ENCODE measurements around the gene RBL1.
"Not testable (repeated sequence)": the region's sequence is repeated elsewhere in the genome, so short reads cannot be mapped to it uniquely, and the experiment has no call there.

RBL1 gene

DNA sequence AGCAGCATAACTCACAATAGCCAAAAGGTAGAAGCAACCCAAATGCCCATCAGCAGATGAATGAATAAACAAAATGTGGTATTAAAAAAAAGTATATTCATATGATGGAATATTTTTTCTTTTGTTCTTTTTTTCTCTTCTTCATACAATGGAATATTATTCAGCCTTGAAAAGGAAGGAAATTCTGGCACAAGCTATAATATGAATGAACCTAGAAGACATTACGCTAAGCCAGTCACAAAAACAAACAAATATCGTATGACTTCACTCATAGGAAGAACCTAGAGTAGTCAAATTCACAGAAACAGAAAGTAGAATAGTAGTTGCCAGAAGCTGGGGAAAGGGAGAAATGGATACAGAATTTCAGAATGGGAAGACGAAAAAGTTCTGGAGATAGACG lies 63.7 kb downstream of the RBL1 start:
- H3K4me3 ChIP-seq (ENCODE audit: low read depth, low read length): no peak overlapping the region
- no peaks in the 10 kb centered on the region for H3K36me3 ChIP-seq (ENCODE audit: control insufficient read depth, insufficient read depth, low read length)
- no peaks in the 10 kb centered on the region for H3K9me3 ChIP-seq (ENCODE audit: control insufficient read depth, low read length)
- H3K79me2 ChIP-seq: no peaks in the 10 kb centered on the region
- H3K27me3 ChIP-seq (ENCODE audit: control insufficient read depth, insufficient read depth, low read length): no peaks in the 10 kb centered on the region
- no peak overlapping the region for H2AFZ ChIP-seq
- no peak overlapping the region for H3K27ac ChIP-seq
- H3K9ac ChIP-seq: no peak overlapping the region
- H3K4me1 ChIP-seq: no peaks in the 10 kb centered on the region
- no peak overlapping the region for H3K4me2 ChIP-seq (ENCODE audit: low read length)
- TF ChIP-seq, protein P1, sequence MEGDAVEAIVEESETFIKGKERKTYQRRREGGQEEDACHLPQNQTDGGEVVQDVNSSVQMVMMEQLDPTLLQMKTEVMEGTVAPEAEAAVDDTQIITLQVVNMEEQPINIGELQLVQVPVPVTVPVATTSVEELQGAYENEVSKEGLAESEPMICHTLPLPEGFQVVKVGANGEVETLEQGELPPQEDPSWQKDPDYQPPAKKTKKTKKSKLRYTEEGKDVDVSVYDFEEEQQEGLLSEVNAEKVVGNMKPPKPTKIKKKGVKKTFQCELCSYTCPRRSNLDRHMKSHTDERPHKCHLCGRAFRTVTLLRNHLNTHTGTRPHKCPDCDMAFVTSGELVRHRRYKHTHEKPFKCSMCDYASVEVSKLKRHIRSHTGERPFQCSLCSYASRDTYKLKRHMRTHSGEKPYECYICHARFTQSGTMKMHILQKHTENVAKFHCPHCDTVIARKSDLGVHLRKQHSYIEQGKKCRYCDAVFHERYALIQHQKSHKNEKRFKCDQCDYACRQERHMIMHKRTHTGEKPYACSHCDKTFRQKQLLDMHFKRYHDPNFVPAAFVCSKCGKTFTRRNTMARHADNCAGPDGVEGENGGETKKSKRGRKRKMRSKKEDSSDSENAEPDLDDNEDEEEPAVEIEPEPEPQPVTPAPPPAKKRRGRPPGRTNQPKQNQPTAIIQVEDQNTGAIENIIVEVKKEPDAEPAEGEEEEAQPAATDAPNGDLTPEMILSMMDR (IDR thresholded peaks at IDR 0.05): no peak

DNA sequence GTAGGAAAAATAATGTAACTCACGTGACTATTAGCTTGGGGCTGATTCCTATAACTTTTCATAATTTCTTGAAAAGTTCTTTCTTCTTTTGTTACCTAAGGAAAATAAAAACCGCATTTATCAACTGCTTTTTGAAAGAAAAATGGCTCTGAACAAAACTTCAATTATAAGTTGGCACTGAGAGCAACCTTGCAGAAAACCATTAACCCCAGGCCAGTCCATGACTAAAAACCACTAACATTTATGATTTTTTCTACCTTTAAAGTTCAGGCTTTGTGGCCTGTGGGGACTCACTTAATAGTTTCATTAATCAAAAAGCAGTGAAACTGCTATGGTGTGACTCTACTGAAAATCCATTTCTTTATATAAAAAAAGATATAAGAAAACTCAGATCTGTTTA lies 75.2 kb downstream of the RBL1 start:
- Histone ChIP-seq H3K4me2 (ENCODE audit: low read length) (no peak overlapping the region), H3K4me3 (ENCODE audit: low read depth, low read length) (no peak overlapping the region), H3K9me3 (ENCODE audit: control insufficient read depth, low read length) (no peaks in the 10 kb centered on the region), H3K27ac (no peak overlapping the region), H3K9ac (no peak overlapping the region), H2AFZ (no peak overlapping the region), H3K4me1 (no peaks in the 10 kb centered on the region), H3K36me3 (ENCODE audit: control insufficient read depth, insufficient read depth, low read length) (no peaks in the 10 kb centered on the region), H3K27me3 (ENCODE audit: control insufficient read depth, insufficient read depth, low read length) (no peaks in the 10 kb centered on the region), H3K79me2 (no peaks in the 10 kb centered on the region)
- TF ChIP-seq, protein P1 (IDR thresholded peaks at IDR 0.05): no peak

DNA sequence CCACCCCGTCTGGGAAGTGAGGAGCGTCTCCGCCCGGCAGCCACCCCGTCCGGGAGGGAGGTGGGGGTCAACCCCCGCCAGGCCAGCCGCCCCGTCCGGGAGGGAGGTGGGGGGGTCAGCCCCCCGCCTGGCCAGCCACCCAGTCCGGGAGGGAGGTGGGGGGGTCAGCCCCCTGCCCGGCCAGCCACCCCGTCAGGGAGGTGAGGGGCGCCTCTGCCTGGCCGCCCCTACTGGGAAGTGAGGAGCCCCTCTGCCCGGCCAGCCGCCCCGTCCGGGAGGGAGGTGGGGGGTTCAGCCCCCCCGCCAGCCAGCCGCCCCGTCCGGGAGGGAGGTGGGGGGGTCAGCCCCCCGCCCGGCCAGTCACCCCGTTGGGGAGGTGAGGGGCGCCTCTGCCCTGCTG lies 83.2 kb downstream of the RBL1 start:
- not testable (repeated sequence) for H3K36me3 ChIP-seq (ENCODE audit: control insufficient read depth, insufficient read depth, low read length); H3K27ac ChIP-seq; H3K79me2 ChIP-seq; H3K4me3 ChIP-seq (ENCODE audit: low read depth, low read length); H3K27me3 ChIP-seq (ENCODE audit: control insufficient read depth, insufficient read depth, low read length); H3K9me3 ChIP-seq (ENCODE audit: control insufficient read depth, low read length); H2AFZ ChIP-seq; H3K4me1 ChIP-seq; H3K9ac ChIP-seq; H3K4me2 ChIP-seq (ENCODE audit: low read length)

DNA sequence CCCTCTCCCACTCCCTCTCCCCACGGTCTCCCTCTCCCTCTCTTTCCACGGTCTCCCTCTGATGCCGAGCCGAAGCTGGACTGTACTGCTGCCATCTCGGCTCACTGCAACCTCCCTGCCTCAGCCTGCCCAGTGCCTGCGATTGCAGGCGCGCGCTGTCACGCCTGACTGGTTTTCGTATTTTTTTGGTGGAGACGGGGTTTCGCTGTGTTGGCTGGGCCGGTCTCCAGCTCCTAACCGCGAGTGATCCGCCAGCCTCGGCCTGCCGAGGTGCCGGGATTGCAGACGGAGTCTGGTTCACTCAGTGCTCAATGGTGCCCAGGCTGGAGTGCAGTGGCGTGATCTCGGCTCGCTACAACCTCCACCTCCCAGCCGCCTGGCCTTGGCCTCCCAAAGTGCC lies 83.9 kb downstream of the RBL1 start:
- H3K36me3 ChIP-seq (ENCODE audit: control insufficient read depth, insufficient read depth, low read length); H3K27ac ChIP-seq; H2AFZ ChIP-seq; H3K4me1 ChIP-seq; H3K79me2 ChIP-seq; H3K9ac ChIP-seq; H3K9me3 ChIP-seq (ENCODE audit: control insufficient read depth, low read length); H3K27me3 ChIP-seq (ENCODE audit: control insufficient read depth, insufficient read depth, low read length); H3K4me2 ChIP-seq (ENCODE audit: low read length); H3K4me3 ChIP-seq (ENCODE audit: low read depth, low read length): not testable (repeated sequence)

DNA sequence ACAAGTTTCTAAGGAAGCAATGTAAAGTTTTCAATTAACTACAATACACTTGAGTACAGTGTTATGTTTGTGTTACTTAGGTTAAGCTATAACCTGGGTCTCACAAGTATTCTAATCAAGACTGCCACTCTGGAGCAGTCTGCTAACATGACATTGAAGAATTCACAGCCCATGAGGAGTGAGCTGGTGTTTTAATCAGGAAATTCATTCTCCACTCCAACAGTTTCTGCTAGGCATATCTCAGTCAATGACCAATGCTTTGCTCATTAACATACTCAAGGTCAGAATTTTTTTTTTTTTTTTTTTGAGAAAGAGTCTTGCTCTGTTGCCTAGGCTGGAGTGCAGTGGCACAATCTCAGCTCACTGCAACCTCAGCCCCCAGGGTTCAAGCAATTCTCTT lies 84.7 kb downstream of the RBL1 start:
- Histone ChIP-seq H3K79me2 (no peaks in the 10 kb centered on the region), H3K9ac (no peak overlapping the region), H3K27me3 (ENCODE audit: control insufficient read depth, insufficient read depth, low read length) (no peaks in the 10 kb centered on the region), H3K36me3 (ENCODE audit: control insufficient read depth, insufficient read depth, low read length) (no peaks in the 10 kb centered on the region), H2AFZ (no peak overlapping the region), H3K4me1 (no peaks in the 10 kb centered on the region), H3K9me3 (ENCODE audit: control insufficient read depth, low read length) (no peaks in the 10 kb centered on the region), H3K27ac (no peak overlapping the region), H3K4me2 (ENCODE audit: low read length) (no peak overlapping the region), H3K4me3 (ENCODE audit: low read depth, low read length) (no peak overlapping the region)
- TF ChIP-seq, protein P1 (IDR thresholded peaks at IDR 0.05): no peak

DNA sequence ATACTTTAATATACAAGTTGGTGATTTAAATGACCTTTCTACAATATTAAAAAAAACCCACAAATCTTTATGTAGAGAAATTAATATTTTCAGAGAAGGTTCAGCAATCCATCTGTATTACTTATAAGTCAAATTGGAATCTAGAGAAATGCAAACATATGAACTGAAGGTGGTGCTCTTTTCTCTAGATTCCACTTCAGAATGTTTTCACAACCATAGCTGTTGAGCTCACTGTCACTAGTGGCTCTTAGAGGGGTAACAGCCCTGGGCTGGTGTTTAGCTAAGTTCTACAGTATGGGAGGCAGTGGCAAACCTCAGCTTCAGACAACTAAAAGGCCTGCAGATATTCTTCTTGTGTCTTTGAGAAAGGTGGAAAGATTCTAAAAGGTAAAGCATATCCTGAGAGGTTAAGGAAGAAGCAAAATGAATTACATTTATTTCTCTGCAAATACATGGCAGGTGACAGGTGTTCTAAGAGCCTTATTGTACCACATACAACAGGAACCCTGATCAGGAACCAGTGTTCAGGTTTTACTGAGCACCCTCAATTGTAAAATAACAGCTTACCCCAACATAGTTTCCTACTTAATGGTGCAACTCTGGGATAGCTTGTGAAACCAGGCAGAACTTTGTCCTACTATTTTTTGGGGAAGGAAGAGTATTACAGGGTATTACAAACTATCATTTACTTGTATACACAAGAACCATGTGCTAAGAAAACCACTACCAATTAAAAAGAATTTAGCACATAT lies 87.7 kb downstream of the RBL1 start:
- Histone ChIP-seq H3K9ac (no peak overlapping the region), H3K79me2 (no peaks in the 10 kb centered on the region), H3K9me3 (ENCODE audit: control insufficient read depth, low read length) (no peaks in the 10 kb centered on the region), H2AFZ (no peak overlapping the region), H3K27me3 (ENCODE audit: control insufficient read depth, insufficient read depth, low read length) (no peaks in the 10 kb centered on the region), H3K27ac (no peak overlapping the region), H3K36me3 (ENCODE audit: control insufficient read depth, insufficient read depth, low read length) (no peaks in the 10 kb centered on the region), H3K4me3 (ENCODE audit: low read depth, low read length) (no peak overlapping the region), H3K4me1 (no peaks in the 10 kb centered on the region), H3K4me2 (ENCODE audit: low read length) (no peak overlapping the region)
- TF ChIP-seq, protein P1 (IDR thresholded peaks at IDR 0.05): no peak

DNA sequence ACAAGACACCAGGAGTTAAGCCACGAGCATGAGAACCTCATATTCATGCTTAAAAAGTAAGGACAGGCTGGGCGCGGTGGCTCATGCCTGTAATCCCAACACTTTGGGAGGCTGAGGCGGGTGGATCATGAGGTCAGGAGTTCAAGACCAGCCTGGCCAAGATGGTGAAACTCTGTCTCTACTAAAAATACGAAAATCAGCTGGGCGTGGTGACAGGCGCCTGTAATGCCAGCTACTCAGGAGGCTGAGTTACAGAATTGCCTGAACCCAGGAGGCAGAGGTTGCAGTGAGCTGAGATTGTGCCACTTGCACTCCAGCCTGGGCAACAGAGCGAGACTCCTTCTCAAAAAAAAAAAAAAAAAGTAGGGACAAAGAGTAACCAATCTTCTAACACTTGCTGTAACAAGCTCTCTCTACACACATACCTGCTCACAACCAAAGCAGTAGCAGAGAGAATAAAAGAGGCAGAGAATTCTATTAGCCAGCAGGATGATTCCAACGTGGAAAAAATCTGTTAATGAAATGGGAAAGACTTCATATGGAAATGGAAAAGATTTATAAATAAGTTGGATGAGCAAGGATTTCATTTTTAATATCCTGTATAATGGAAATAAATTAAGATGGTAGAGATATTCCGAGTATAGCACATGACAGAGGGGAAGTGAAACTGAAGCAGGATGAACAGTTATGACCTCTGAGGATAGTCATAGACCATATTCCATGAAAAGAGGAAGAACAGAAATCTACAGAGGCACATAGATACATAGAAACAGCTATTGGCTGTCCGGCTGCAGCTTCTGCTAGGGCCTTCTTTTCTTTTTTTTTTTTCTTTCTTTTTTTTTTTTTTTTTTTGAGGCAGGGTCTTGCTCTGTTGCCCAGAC lies 90.5 kb downstream of the RBL1 start:
- not testable (repeated sequence) for H2AFZ ChIP-seq; H3K4me2 ChIP-seq (ENCODE audit: low read length); H3K27me3 ChIP-seq (ENCODE audit: control insufficient read depth, insufficient read depth, low read length); H3K4me3 ChIP-seq (ENCODE audit: low read depth, low read length); H3K36me3 ChIP-seq (ENCODE audit: control insufficient read depth, insufficient read depth, low read length); H3K4me1 ChIP-seq; H3K27ac ChIP-seq; H3K9ac ChIP-seq; H3K79me2 ChIP-seq; H3K9me3 ChIP-seq (ENCODE audit: control insufficient read depth, low read length)

All from parathyroid adenoma (tissue), 2 donors.